Measurements from ENCODE around the gene C11orf98.

DNA sequence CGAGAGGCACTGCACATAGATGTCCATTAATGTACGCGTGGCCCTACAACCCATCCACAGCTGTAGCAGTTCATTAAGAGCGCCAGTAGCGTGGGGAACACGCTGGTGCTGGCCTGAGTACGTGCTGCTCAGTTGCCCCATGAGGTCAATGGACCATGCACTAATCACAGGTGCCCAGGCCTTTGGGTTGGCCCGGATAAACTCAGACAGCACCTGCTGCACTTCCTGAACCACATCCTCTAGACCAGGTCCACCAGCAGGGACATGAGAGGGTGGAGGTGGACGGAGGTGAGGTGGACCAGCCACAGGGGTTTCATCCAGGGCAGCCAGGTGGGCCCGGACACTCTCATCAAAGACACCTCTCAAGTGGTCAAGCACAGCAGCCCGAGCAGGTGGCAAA, 15.5 kb downstream of the C11orf98 start:
- TF ChIP-seq, protein P1, sequence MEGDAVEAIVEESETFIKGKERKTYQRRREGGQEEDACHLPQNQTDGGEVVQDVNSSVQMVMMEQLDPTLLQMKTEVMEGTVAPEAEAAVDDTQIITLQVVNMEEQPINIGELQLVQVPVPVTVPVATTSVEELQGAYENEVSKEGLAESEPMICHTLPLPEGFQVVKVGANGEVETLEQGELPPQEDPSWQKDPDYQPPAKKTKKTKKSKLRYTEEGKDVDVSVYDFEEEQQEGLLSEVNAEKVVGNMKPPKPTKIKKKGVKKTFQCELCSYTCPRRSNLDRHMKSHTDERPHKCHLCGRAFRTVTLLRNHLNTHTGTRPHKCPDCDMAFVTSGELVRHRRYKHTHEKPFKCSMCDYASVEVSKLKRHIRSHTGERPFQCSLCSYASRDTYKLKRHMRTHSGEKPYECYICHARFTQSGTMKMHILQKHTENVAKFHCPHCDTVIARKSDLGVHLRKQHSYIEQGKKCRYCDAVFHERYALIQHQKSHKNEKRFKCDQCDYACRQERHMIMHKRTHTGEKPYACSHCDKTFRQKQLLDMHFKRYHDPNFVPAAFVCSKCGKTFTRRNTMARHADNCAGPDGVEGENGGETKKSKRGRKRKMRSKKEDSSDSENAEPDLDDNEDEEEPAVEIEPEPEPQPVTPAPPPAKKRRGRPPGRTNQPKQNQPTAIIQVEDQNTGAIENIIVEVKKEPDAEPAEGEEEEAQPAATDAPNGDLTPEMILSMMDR (IDR thresholded peaks at IDR 0.05) = no peak
- no peak for TF ChIP-seq POLR2A (IDR thresholded peaks at IDR 0.05)

Data from adrenal gland (tissue), 5 donors.